ENCODE results near the gene KRTAP10-2. TPM values are rescaled to one million over a fixed set of nuclear protein-coding genes. Genes with fewer than 3 reads are reported as not detected.

Gene KRTAP10-2
- total and polyA plus RNA-seq, 9 donors: not detected

DNA sequence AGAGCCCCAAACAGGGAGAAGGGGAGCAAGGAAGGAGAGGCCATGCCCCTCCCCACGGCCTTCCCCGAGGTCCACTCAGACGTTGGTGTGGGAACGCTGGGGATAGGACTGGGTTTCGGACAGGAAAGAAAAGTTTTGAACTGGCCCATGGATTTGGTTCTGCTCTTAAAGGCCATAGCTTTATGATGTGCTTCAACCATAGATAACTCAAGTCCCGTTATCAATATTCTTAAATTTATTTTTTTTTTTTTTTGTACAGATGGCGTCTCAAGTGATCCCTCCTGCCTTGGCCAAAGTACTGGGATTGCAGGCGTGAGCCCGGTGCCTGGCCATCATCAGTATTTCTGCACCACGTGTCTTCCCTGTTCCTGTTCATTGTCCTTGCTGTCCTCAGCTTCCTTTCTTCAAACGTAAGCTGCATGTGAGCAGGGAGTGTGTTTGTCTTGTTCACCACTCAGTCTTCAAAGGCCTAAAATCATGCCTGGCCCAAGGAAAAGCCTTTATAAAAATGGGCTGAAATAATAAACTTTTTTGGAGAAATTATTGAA is 10.5 kb downstream of the KRTAP10-2 start:
- WGBS (ENCODE audit: insufficient coverage): 85% methylated on average over 6 of the region's 11 CpGs
- Histone ChIP-seq H3K4me3 (ENCODE audit: low read length) (no peak overlapping the region), H3K4me1 (ENCODE audit: control insufficient read depth, insufficient read depth, low read length) (no peaks in the 10 kb centered on the region), H3K27me3 (ENCODE audit: control insufficient read depth, insufficient read depth, low read length) (peaks cover 2% of the 10 kb centered on the region), H3K36me3 (ENCODE audit: control insufficient read depth, insufficient read depth, low read length) (no peaks in the 10 kb centered on the region), H3K27ac (ENCODE audit: low read length) (no peak overlapping the region), H3K9me3 (replicated peaks; ENCODE audit: control insufficient read depth, low read depth, low read length) (no peaks in the 10 kb centered on the region)
- DNase-seq: no peak

DNA sequence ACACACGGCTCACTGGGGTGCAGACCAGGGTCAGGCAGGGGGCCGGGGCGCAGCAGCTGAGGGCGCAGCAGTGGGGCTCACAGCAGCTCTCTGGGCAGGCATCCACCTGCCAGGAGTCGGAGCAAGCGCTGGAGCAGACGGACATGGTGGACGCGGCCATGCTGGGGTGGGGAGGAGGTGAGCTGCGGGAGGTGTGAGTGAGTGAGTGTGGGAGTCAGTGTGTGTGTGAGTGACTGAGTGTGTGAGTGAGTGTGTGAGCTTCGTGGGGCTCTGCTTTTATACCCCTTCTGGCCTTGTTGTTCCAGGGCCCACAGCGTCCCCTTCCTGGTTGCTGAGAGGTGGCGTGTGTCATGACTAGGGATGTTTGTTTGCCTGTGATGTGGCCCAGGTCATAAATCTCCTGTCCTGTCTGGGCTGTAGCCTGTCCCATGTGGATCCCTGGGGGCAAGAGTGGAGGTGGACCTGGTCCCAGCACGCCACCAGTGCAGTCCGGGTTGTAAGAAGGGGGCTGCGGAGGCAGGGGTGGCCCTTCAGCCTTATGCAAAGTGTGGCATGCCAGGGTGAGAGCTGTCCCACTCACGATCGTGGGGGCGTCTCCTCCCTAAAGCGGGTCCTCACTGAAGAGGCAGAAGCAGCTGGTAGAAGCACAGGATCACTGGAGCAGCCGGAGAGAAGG is 11.2 kb downstream of the KRTAP10-2 start, which contains the start of gene KRTAP10-1:
KRTAP10-1 (minus strand) TSS at position 205 of the 676 bp plus-strand sequence; CDS start at position 160, 45 bp downstream.
- Histone ChIP-seq H3K9me3 (replicated peaks; ENCODE audit: control insufficient read depth, low read depth, low read length) (no peaks in the 10 kb centered on the region), H3K27ac (ENCODE audit: low read length) (no peak within 1 kb of the TSS), H3K27me3 (ENCODE audit: control insufficient read depth, insufficient read depth, low read length) (peaks cover 2% of the 10 kb centered on the region), H3K4me3 (ENCODE audit: low read length) (no peak within 1 kb of the TSS), H3K36me3 (ENCODE audit: control insufficient read depth, insufficient read depth, low read length) (no peaks in the 10 kb centered on the region), H3K4me1 (ENCODE audit: control insufficient read depth, insufficient read depth, low read length) (no peaks in the 10 kb centered on the region)
- DNase-seq: no peak
- WGBS (ENCODE audit: insufficient coverage): 61% methylated on average over 18 of the region's 21 CpGs

DNA sequence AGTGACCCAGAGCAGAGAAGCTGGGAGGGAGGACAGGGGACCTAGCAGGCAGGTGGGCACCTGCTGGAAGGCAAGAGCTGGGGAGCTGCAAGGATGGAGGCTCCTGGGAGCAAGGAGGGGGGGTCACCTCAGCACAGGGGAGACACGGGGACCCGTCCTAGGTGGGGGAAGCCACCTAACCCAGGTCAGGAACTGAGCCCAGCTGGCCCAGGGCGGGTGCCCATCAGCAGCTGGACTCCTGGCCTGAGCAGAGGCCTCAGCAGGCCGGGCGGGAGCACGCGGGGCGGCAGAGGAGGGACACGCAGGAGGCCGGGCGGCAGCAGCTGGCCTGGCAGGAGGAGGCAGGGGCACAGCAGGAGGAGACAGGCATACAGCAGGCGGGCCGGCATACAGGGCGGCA is 12.3 kb downstream of the KRTAP10-2 start:
- Histone ChIP-seq H3K27ac (ENCODE audit: low read length) (no peak overlapping the region), H3K9me3 (replicated peaks; ENCODE audit: control insufficient read depth, low read depth, low read length) (no peaks in the 10 kb centered on the region), H3K36me3 (ENCODE audit: control insufficient read depth, insufficient read depth, low read length) (no peaks in the 10 kb centered on the region), H3K4me1 (ENCODE audit: control insufficient read depth, insufficient read depth, low read length) (no peaks in the 10 kb centered on the region), H3K4me3 (ENCODE audit: low read length) (no peak overlapping the region), H3K27me3 (ENCODE audit: control insufficient read depth, insufficient read depth, low read length) (peaks cover 2% of the 10 kb centered on the region)
- 51% methylated on average over 8 of the region's 14 CpGs for WGBS (ENCODE audit: insufficient coverage)
- no peak for DNase-seq

DNA sequence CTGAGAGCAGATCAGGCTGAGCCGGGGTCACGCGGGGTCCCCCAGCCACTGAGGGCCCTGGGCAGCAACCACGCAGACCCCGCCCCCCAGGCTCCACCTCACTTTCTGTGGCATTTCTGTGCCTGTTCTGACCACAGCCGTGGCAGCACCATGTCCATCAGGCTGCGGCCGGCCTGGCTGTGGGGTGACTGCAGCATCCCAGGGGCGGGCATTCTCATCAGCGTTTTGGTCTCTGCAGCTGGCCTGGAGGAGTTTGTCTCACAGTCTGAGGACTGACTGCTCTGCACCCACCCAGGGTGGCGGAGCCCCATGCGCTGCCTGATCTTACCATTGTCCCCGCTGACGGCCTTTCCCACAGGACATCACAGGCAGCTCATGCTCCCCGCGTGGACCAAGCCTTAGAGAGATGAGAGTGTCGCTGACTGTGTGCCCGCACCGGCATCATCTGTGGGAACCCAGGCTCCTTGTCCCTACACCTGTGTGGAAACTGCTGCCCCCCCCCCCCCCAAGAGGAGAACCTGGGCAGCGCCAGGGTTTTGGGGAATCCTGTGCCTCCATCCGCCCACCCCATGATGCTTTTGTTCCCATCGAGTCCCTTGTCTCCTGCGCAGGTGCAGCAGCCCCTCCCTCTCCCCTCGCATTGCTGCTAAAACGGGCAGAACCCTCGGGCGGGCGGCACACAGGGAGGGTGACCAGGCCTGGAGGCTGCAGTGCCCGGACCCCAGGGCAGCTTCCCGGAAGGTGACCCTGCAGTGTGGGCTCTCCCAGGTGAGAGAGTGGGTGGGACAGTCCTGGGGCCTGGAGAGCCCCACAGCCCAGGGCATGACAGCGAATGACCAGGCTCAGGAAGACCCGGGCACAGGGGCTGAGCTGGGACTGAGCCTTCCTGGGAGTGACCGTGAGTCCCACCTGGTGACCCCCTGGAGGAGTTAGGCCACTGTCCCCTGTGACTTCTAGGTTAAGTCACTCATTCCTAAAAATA is 13.1 kb downstream of the KRTAP10-2 start:
- WGBS (ENCODE audit: insufficient coverage): 88% methylated on average over 29 of the region's 33 CpGs

DNA sequence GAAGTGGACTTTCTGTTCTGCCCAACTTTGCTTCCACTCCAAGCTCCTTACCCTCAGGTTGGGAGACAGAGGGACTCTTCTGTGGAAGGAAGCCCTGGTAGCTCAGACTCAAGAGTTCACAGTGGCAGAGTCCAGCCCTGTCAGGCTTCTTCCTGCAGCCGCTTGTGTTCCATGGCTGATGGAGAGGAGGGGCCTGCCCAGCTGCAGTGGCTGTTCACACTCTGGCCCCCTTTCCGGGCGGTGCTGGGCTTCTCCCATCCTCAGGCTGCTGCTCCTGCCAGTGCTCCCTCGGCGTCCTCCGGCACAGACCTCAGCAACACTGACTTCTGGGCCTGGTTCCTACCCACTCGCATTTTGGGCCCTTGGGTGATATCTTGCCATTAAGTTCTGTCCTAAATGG is 15.3 kb downstream of the KRTAP10-2 start:
- 25% methylated on average over 6 of the region's 7 CpGs for WGBS (ENCODE audit: insufficient coverage)
- H3K27ac ChIP-seq (ENCODE audit: low read length): no peak overlapping the region
- DNase-seq: no peak
- H3K27me3 ChIP-seq (ENCODE audit: control insufficient read depth, insufficient read depth, low read length): peaks cover 2% of the 10 kb centered on the region
- H3K4me1 ChIP-seq (ENCODE audit: control insufficient read depth, insufficient read depth, low read length): peaks cover 10% of the 10 kb centered on the region
- H3K36me3 ChIP-seq (ENCODE audit: control insufficient read depth, insufficient read depth, low read length): no peaks in the 10 kb centered on the region
- no peaks in the 10 kb centered on the region for H3K9me3 ChIP-seq (replicated peaks; ENCODE audit: control insufficient read depth, low read depth, low read length)
- H3K4me3 ChIP-seq (ENCODE audit: low read length): no peak overlapping the region

More for the DNA sequence above, 13.1 kb downstream of the KRTAP10-2 start:
- H3K27ac ChIP-seq (ENCODE audit: low read length): no peak overlapping the region
- H3K36me3 ChIP-seq (ENCODE audit: control insufficient read depth, insufficient read depth, low read length): no peaks in the 10 kb centered on the region
- no peaks in the 10 kb centered on the region for H3K4me1 ChIP-seq (ENCODE audit: control insufficient read depth, insufficient read depth, low read length)
- DNase-seq: no peak
- H3K9me3 ChIP-seq (replicated peaks; ENCODE audit: control insufficient read depth, low read depth, low read length): no peaks in the 10 kb centered on the region
- H3K27me3 ChIP-seq (ENCODE audit: control insufficient read depth, insufficient read depth, low read length): peaks cover 2% of the 10 kb centered on the region
- H3K4me3 ChIP-seq (ENCODE audit: low read length): no peak overlapping the region

DNA sequence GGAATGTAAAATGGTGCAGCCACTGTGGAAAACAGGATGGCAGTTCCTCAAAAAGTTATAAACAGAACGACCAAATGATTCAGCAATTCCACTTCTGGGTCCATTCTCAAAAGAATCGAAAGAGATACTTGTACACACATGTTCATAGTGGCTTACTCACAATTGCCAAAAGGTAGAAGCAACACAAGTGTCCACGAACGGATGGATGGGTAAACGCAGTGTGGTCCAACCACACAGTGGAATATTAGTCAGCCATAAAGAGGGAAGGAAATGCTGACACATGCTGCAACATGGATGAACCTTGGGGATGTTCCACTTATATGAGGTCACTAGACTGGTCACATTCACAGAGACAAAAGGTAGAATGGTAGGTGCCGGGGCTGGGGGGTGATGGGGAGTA is 16.6 kb downstream of the KRTAP10-2 start:
- Histone ChIP-seq H3K4me3 (ENCODE audit: low read length) (no peak overlapping the region), H3K36me3 (ENCODE audit: control insufficient read depth, insufficient read depth, low read length) (no peaks in the 10 kb centered on the region), H3K27me3 (ENCODE audit: control insufficient read depth, insufficient read depth, low read length) (peaks cover 2% of the 10 kb centered on the region), H3K9me3 (replicated peaks; ENCODE audit: control insufficient read depth, low read depth, low read length) (no peaks in the 10 kb centered on the region), H3K4me1 (ENCODE audit: control insufficient read depth, insufficient read depth, low read length) (peaks cover 10% of the 10 kb centered on the region), H3K27ac (ENCODE audit: low read length) (no peak overlapping the region)
- WGBS (ENCODE audit: insufficient coverage): 94% methylated on average over 5 of the region's 6 CpGs
- DNase-seq: no peak

DNA sequence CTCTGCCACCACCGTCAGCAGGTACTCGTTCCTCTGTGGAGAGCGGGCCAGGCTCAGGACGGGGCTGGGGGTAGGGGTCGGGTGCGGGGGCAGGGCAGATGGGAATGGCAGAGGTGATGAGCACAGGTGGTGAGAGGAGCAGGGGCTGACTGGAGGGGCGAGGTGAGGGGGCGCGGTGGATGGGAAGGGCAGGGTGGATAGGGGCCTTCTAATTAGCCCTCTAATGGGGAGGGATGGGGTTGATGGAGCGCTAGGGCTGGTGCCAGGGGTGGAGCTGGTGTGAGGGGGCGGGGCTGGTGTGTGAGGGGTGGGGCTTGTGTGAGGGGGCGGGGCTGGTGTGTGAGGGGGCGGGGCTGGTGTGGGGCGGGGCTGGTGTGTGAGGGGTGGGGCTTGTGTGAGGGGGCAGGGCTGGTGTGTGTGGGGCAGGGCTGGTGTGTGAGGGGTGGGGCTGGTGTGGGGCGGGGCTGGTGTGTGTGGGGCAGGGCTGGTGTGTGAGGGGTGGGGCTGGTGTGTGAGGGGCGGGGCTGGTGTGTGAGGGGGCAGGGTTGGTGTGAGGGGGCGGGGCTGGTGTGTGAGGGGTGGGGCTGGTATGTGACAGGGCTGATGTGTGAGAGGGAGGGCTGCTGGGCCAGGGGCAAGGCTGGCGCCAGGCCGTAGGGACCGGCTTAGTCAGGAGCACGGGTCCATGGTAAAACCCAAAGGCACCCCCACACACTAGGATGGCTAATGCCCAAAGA is 17.2 kb downstream of the KRTAP10-2 start:
- no peaks in the 10 kb centered on the region for H3K9me3 ChIP-seq (replicated peaks; ENCODE audit: control insufficient read depth, low read depth, low read length)
- no peak for DNase-seq
- H3K4me3 ChIP-seq (ENCODE audit: low read length): no peak overlapping the region
- H3K36me3 ChIP-seq (ENCODE audit: control insufficient read depth, insufficient read depth, low read length): no peaks in the 10 kb centered on the region
- peaks cover 2% of the 10 kb centered on the region for H3K27me3 ChIP-seq (ENCODE audit: control insufficient read depth, insufficient read depth, low read length)
- H3K27ac ChIP-seq (ENCODE audit: low read length): no peak overlapping the region
- peaks cover 10% of the 10 kb centered on the region for H3K4me1 ChIP-seq (ENCODE audit: control insufficient read depth, insufficient read depth, low read length)
- WGBS (ENCODE audit: insufficient coverage): 93% methylated on average over 8 of the region's 21 CpGs

DNA sequence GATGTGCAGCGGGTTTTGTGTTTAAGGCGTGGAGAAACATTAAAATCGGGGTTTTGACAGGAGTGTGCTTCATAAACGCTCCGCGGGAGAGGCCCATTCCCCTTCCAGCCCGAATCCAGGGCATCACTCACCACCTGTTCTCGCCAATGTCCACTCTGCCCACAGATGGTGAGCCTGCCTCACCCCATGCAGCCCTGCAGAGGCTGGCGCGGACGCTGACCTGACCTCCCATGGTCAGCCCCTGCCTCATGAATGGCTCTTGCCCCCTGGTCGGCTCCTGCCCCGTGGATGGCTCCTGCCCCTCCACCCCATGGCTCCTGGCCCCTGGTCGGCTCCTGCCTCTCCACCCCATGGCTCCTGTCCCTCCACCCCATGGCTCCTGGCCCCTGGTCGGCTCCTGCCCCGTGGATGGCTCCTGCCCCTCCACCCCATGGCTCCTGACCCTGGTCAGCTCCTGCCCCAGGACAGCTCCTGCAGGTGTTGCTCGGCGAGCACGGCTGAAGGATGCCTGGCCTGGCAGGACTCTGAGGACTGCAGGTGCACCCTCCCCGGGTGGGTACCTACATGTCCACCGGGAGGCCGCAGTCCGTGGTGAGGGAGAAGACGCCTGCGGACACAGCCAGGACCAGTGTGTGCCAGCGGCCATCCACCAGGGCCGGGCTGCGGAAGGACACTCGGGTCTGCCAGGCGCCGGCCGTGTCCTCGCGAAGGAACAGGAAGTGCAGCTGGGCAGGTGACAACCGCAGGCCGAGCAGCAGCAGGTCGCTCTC is 18.0 kb downstream of the KRTAP10-2 start:
- WGBS (ENCODE audit: insufficient coverage): 88% methylated on average over 34 of the region's 37 CpGs
- Histone ChIP-seq H3K27me3 (ENCODE audit: control insufficient read depth, insufficient read depth, low read length) (peaks cover 2% of the 10 kb centered on the region), H3K4me1 (ENCODE audit: control insufficient read depth, insufficient read depth, low read length) (peaks cover 10% of the 10 kb centered on the region), H3K36me3 (ENCODE audit: control insufficient read depth, insufficient read depth, low read length) (no peaks in the 10 kb centered on the region), H3K27ac (ENCODE audit: low read length) (no peak overlapping the region), H3K4me3 (ENCODE audit: low read length) (no peak overlapping the region), H3K9me3 (replicated peaks; ENCODE audit: control insufficient read depth, low read depth, low read length) (no peaks in the 10 kb centered on the region)
- no peak for DNase-seq

DNA sequence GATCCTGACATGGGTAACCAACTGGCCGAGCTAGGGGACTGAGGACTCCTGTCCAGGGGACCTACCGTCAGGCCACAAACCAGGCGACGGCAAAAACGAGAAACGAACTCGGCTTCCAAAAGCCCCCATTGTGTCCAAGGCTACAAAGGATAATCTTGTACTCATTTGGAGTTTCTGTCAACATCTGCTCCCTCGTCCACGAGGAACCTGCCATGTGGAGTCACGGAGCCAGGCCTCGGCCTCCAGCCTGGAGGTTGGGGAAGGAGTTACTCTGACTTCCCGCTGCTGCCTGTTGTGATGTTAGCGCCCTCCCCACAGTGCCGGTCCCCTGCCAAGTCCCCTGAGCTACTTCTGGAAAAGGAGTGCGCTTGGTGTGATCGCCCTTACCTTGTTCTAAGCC is 18.6 kb downstream of the KRTAP10-2 start:
- H3K4me3 ChIP-seq (ENCODE audit: low read length): no peak overlapping the region
- DNase-seq: no peak
- H3K27me3 ChIP-seq (ENCODE audit: control insufficient read depth, insufficient read depth, low read length): peaks cover 2% of the 10 kb centered on the region
- 80% methylated on average over 15 of the region's 16 CpGs for WGBS (ENCODE audit: insufficient coverage)
- H3K27ac ChIP-seq (ENCODE audit: low read length): no peak overlapping the region
- peaks cover 10% of the 10 kb centered on the region for H3K4me1 ChIP-seq (ENCODE audit: control insufficient read depth, insufficient read depth, low read length)
- H3K36me3 ChIP-seq (ENCODE audit: control insufficient read depth, insufficient read depth, low read length): no peaks in the 10 kb centered on the region
- no peaks in the 10 kb centered on the region for H3K9me3 ChIP-seq (replicated peaks; ENCODE audit: control insufficient read depth, low read depth, low read length)

Measured in muscle of leg (tissue), 11 donors.